22Rv1 (cell line): ENCODE measurements around the gene FBXO11.

ENCODE experiments used
- H3K27ac ChIP-seq: fragments of 450-650 bp; 2 replicates; pipeline ENCODE4 v1.5.1; 2017
- CTCF ChIP-seq: fragments of 450-650 bp; IDR thresholded peaks from 2 replicates; pipeline ENCODE4 v1.5.1; 2017; ENCODE audit warnings: mild to moderate bottlenecking
- ZFX ChIP-seq: fragments of 450-650 bp; IDR thresholded peaks from 2 replicates; pipeline ENCODE4 v1.6.1; 2017; ENCODE audit warnings: antibody characterized with exemption, borderline replicate concordance

FBXO11 gene

GRCh38 chr2:47809903-47810302 lies 96.4 kb downstream of the FBXO11 start:
- TF ChIP-seq CTCF, result no peak
- TF ChIP-seq ZFX, result no peak
- no peak overlapping the region for H3K27ac ChIP-seq

GRCh38 chr2:47808614-47809013 lies 97.7 kb downstream of the FBXO11 start:
- H3K27ac ChIP-seq, result no peak overlapping the region
- TF ChIP-seq ZFX, result no peak
- TF ChIP-seq CTCF, result no peak

GRCh38 chr2:47805850-47806249 lies 100.4 kb downstream of the FBXO11 start:
- no peak for TF ChIP-seq CTCF
- no peak for TF ChIP-seq ZFX
- no peak overlapping the region for H3K27ac ChIP-seq

GRCh38 chr2:47803770-47804169 lies 102.5 kb downstream of the FBXO11 start:
- H3K27ac ChIP-seq, result no peak overlapping the region
- TF ChIP-seq ZFX (no peak), CTCF (no peak)

GRCh38 chr2:47803363-47803762 lies 102.9 kb downstream of the FBXO11 start:
- no peak for TF ChIP-seq CTCF
- no peak for TF ChIP-seq ZFX
- no peak overlapping the region for H3K27ac ChIP-seq

- TF ChIP-seq ZFX (no peak), CTCF (no peak)
- no peak overlapping the region for H3K27ac ChIP-seq
Measured at GRCh38 chr2:47801118-47801517, 105.2 kb downstream of the FBXO11 start.

GRCh38 chr2:47799031-47799609 lies 107.2 kb downstream of the FBXO11 start:
- H3K27ac ChIP-seq, result no peak overlapping the region

More at GRCh38 chr2:47799031-47799609, 107.2 kb downstream of the FBXO11 start:
- TF ChIP-seq ZFX, result no peak
- TF ChIP-seq CTCF, result no peak
